Smooth muscle cell (in vitro differentiated cells): ENCODE data around the gene BLVRA. TPM values are rescaled to one million over a fixed set of nuclear protein-coding genes. Genes with fewer than 3 reads are reported as not detected.

Source experiments
- DNase-seq: peaks from one replicate; lab custom pipeline; 2025; ENCODE audit not compliant: unreplicated experiment; lab: John Stamatoyannopoulos, UW
- H2AFZ ChIP-seq: fragments of 200-600 bp; sonication (generic); 2 replicates; pipeline ENCODE4 v1.6.0; 2016; ENCODE audit warnings: antibody characterized with exemption, low read depth, mild to moderate bottlenecking
- H3F3A ChIP-seq: fragments of 200-600 bp; sonication (generic); 2 replicates; pipeline ENCODE4 v1.6.0; 2017; ENCODE audit warnings: antibody characterized with exemption, low read depth
- H3K27ac ChIP-seq: fragments of 200-600 bp; sonication (generic); 2 replicates; pipeline ENCODE4 v1.5.1; 2016; ENCODE audit warnings: low read depth, mild to moderate bottlenecking
- H3K27me3 ChIP-seq: fragments of 200-600 bp; sonication (generic); 2 replicates; pipeline ENCODE4 v1.6.1; 2016; ENCODE audit warnings: low read depth, mild to moderate bottlenecking
- H3K36me3 ChIP-seq: fragments of 200-600 bp; sonication (generic); 2 replicates; pipeline ENCODE4 v1.5.1; 2016; ENCODE audit warnings: low read depth
- H3K4me1 ChIP-seq: fragments of 200-600 bp; sonication (generic); 2 replicates; pipeline ENCODE4 v1.5.1; 2016; ENCODE audit warnings: low read depth
- H3K4me2 ChIP-seq: fragments of 200-600 bp; sonication (generic); 2 replicates; pipeline ENCODE4 v1.6.0; 2016; ENCODE audit warnings: mild to moderate bottlenecking
- H3K4me3 ChIP-seq: fragments of 200-600 bp; sonication (generic); 2 replicates; pipeline ENCODE4 v1.5.1; 2016; ENCODE audit warnings: mild to moderate bottlenecking
- H3K79me2 ChIP-seq: fragments of 200-600 bp; sonication (generic); 2 replicates; pipeline ENCODE4 v1.6.0; 2016; ENCODE audit warnings: low read depth, mild to moderate bottlenecking
- H3K9ac ChIP-seq: fragments of 200-600 bp; sonication (generic); 2 replicates; pipeline ENCODE4 v1.6.0; 2016; ENCODE audit warnings: low read depth
- H3K9me3 ChIP-seq: fragments of 200-600 bp; sonication (generic); replicated peaks from 2 replicates; pipeline ENCODE4 v1.5.1; 2016; ENCODE audit warnings: low read depth
- H4K20me1 ChIP-seq: fragments of 200-600 bp; sonication (generic); 2 replicates; pipeline ENCODE4 v1.6.0; 2016; ENCODE audit warnings: low read depth
- WGBS: methylation state at CpG from one replicate; pipeline ENCODE4 v1.1.7; 2016; ENCODE audit warnings: low lambda C conversion rate; 5-methylcytosine and 5-hydroxymethylcytosine counted together
- polyA plus RNA-seq: library from polyadenylated mRNA; unstranded; fragments of >200 nt; fragmentation: Nextera tagmentation; extraction: Ambion mirVana; gene quantifications from 2 replicates; pipeline ENCODE4 v1.2.1, GENCODE V29; 2016
- total RNA-seq: library from RNA; depleted of rRNA; stranded (reverse); fragments of >200 nt; gene quantifications from 2 replicates; pipeline ENCODE4 v1.2.3, GENCODE V29; 2014
- TF ChIP-seq, protein P1 (sequence below): fragments of 200-600 bp; sonication (generic); IDR thresholded peaks from 2 replicates; pipeline ENCODE4 v1.5.1; 2017; ENCODE audit warnings: borderline replicate concordance, mild to moderate bottlenecking, antibody characterized with exemption; ENCODE audit not compliant: insufficient read depth, poor library complexity, severe bottlenecking

BLVRA gene
- total and polyA plus RNA-seq, 2 experiments from 2014 or later = 24.6 to 65.4 TPM

DNA sequence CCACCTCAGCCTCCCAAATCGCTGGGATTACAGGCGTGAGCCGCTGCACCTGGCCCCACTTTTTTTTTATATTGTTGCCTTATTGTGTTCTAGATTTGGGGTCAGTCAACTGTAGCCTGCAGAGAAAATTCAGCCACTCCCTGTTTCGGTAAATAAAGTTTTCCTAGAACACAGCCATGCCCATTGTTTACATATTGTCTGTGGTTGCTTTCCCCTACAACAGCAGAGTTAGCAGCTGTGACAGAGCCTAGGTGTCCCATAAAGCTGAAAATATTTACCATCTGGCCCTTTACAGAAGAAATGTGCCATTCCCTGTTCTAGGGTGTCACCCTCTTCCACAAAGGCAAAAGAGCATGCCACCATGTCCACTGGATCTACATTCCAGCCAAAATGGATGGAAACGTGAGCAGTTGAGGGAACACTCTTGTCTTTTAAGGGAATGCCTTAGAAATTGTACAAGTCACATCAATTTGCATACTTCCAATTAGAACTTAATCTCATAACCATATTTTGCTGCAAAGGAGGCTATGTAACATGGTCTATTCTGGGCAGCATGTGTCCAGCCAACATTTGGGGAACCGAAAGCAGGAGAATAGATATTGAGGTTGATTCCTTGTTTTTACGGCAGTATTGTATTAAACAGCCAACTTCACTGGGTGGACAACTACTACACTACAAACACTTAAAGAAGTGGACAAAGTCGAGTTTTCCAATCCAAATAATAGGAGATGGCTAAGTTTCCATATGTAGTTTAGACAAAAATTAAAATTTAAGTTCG is 11.0 kb upstream of the BLVRA start:
- TF ChIP-seq, protein P1, sequence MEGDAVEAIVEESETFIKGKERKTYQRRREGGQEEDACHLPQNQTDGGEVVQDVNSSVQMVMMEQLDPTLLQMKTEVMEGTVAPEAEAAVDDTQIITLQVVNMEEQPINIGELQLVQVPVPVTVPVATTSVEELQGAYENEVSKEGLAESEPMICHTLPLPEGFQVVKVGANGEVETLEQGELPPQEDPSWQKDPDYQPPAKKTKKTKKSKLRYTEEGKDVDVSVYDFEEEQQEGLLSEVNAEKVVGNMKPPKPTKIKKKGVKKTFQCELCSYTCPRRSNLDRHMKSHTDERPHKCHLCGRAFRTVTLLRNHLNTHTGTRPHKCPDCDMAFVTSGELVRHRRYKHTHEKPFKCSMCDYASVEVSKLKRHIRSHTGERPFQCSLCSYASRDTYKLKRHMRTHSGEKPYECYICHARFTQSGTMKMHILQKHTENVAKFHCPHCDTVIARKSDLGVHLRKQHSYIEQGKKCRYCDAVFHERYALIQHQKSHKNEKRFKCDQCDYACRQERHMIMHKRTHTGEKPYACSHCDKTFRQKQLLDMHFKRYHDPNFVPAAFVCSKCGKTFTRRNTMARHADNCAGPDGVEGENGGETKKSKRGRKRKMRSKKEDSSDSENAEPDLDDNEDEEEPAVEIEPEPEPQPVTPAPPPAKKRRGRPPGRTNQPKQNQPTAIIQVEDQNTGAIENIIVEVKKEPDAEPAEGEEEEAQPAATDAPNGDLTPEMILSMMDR = no peak
- Histone ChIP-seq H3K4me3 (no peak overlapping the region), H3K9ac (no peak overlapping the region), H3F3A (no peaks in the 10 kb centered on the region), H3K27me3 (peaks cover 4% of the 10 kb centered on the region), H3K4me2 (no peak overlapping the region), H3K79me2 (no peaks in the 10 kb centered on the region), H3K4me1 (no peaks in the 10 kb centered on the region), H4K20me1 (no peaks in the 10 kb centered on the region), H2AFZ (no peak overlapping the region), H3K9me3 (no peaks in the 10 kb centered on the region), H3K27ac (no peak overlapping the region), H3K36me3 (no peaks in the 10 kb centered on the region)
- DNase-seq = no peak
- 94% methylated on average over 9 of the region's 9 CpGs for WGBS

DNA sequence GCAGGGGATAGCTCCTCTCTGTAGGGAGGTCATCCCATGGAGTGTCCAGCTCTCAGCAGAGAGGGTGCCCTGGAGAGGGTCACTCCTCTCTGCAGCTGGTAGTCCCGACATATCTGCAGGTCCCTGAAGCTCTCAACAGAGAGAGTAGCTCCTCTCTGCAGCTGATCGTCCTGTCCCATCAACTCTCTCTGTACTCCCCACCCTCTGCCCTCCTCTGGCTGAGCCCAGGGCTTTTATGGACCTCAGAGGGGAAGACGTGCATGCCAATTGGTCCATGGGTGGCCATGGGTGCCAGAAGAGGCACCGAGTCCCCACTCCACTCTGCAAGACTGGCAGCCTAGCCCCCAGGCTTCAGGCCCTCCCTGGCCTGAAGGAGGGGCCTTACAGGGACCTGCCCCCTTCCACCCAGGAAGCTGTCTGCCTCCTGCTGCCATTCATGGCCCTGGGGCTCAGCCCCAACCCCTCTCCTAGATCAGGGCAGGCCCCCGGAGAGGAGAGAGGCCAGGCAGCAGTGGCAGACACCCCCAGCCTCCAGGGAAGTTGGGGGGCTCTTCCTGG is 9.0 kb upstream of the BLVRA start:
- Histone ChIP-seq H3K27me3 (peaks cover 4% of the 10 kb centered on the region), H3K4me1 (no peaks in the 10 kb centered on the region), H3K4me2 (no peak overlapping the region), H3K9me3 (no peaks in the 10 kb centered on the region), H3K9ac (no peak overlapping the region), H4K20me1 (no peaks in the 10 kb centered on the region), H2AFZ (no peak overlapping the region), H3F3A (no peaks in the 10 kb centered on the region), H3K79me2 (no peaks in the 10 kb centered on the region), H3K36me3 (no peaks in the 10 kb centered on the region), H3K27ac (no peak overlapping the region), H3K4me3 (no peak overlapping the region)
- TF ChIP-seq, protein P1 = no peak
- no peak for DNase-seq
- WGBS = 68% methylated on average over 5 of the region's 5 CpGs

DNA sequence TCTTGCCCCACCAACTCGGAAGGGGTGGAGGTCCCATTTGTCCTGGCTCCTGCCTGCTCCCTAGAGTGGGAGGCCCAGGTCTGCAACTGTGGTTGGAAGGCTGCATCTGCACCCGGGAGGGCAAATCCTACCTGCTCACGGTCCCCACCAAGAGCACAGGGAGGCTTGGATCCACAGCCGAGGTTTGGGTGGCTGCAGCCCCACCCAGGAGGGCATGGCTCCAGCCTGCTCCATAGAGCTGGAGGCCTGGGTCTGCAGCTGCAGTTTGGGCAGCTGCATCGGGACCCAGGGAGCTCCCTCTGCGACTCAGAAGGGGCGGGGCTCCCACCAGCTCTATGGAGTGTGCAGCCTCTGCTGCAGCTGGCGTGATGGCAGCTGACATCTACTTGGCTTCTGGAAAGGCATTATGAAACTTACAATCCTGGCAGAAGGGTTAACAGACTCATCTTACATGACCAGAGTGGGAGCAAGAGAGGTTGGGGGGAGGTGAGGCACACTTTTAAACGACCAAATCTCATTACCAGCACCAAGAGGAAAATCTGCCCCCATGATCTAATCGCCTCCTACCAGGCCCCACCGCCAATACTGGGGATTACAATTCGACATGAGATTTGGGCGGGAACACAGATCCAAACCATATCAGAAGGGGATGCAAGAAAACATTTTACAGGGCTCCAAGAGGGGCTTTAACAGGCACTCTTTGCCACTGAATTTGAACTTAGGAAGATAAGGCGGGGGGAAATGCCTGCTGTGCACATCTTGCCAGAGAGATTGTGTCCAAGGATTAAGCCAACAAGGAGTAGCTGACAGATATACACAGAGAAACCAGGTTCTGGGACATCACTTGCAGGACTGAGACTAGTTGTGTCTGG is 8.2 kb upstream of the BLVRA start:
- H3K27ac ChIP-seq = no peak overlapping the region
- DNase-seq = no peak

More for the DNA sequence above, 8.2 kb upstream of the BLVRA start:
- H3K4me1 ChIP-seq = no peaks in the 10 kb centered on the region
- no peaks in the 10 kb centered on the region for H3K36me3 ChIP-seq
- no peak overlapping the region for H3K4me3 ChIP-seq
- H3K9me3 ChIP-seq = no peaks in the 10 kb centered on the region
- H4K20me1 ChIP-seq = no peaks in the 10 kb centered on the region
- no peak overlapping the region for H3K4me2 ChIP-seq
- peaks cover 4% of the 10 kb centered on the region for H3K27me3 ChIP-seq
- H3K9ac ChIP-seq = no peak overlapping the region
- no peaks in the 10 kb centered on the region for H3K79me2 ChIP-seq
- TF ChIP-seq, protein P1 = no peak
- no peaks in the 10 kb centered on the region for H3F3A ChIP-seq
- no peak overlapping the region for H2AFZ ChIP-seq
- 66% methylated on average over 14 of the region's 14 CpGs for WGBS
